HG03457 (cell line): ENCODE measurements around the gene ARID3C.

Experiments
- ATAC-seq: cut with Tn5 transposase; IDR thresholded peaks from one replicate; pipeline ENCODE4 v1.9.1; 2021; ENCODE audit warnings: moderate number of reproducible peaks; ENCODE audit not compliant: unreplicated experiment

The ARID3C gene

GRCh38 chr9:34601937-34602573 lies 26.8 kb downstream of the ARID3C start:
- no peak for ATAC-seq

- no peak for ATAC-seq
Measured at GRCh38 chr9:34600908-34601307, 28.0 kb downstream of the ARID3C start.

GRCh38 chr9:34599546-34599945 lies 29.3 kb downstream of the ARID3C start:
- no peak for ATAC-seq

- ATAC-seq: no peak
Measured at GRCh38 chr9:34594177-34594576, 34.7 kb downstream of the ARID3C start.

- ATAC-seq: no peak
Measured at GRCh38 chr9:34592895-34593601, 35.8 kb downstream of the ARID3C start.

- ATAC-seq: no peak
Measured at GRCh38 chr9:34591917-34592866, 36.7 kb downstream of the ARID3C start.

- no peak for ATAC-seq
Measured at GRCh38 chr9:34591248-34591916, 37.5 kb downstream of the ARID3C start.

GRCh38 chr9:34590381-34591247 lies 38.3 kb downstream of the ARID3C start:
- no peak for ATAC-seq

- ATAC-seq: no peak
Measured at GRCh38 chr9:34589636-34590380, 39.1 kb downstream of the ARID3C start, which contains the start of gene CNTFR. Gene CNTFR (minus strand): TSS chr9:34589724. CDS start chr9:34568981, 20,743 bp downstream.

GRCh38 chr9:34588671-34589635 lies 39.9 kb downstream of the ARID3C start:
- no peak for ATAC-seq

- no peak for ATAC-seq
Measured at GRCh38 chr9:34587271-34587670, 41.6 kb downstream of the ARID3C start.

- ATAC-seq: no peak
Measured at GRCh38 chr9:34585946-34586669, 42.8 kb downstream of the ARID3C start.

GRCh38 chr9:34584970-34585369 lies 43.9 kb downstream of the ARID3C start:
- ATAC-seq: no peak

- no peak for ATAC-seq
Measured at GRCh38 chr9:34582787-34583186, 46.1 kb downstream of the ARID3C start.

- no peak for ATAC-seq
Measured at GRCh38 chr9:34581318-34581717, 47.5 kb downstream of the ARID3C start.

- ATAC-seq: no peak
Measured at GRCh38 chr9:34580358-34580757, 48.5 kb downstream of the ARID3C start.

GRCh38 chr9:34579808-34580163 lies 49.1 kb downstream of the ARID3C start:
- ATAC-seq: no peak
